ENCODE data around the gene CABLES1.

Gene CABLES1

DNA sequence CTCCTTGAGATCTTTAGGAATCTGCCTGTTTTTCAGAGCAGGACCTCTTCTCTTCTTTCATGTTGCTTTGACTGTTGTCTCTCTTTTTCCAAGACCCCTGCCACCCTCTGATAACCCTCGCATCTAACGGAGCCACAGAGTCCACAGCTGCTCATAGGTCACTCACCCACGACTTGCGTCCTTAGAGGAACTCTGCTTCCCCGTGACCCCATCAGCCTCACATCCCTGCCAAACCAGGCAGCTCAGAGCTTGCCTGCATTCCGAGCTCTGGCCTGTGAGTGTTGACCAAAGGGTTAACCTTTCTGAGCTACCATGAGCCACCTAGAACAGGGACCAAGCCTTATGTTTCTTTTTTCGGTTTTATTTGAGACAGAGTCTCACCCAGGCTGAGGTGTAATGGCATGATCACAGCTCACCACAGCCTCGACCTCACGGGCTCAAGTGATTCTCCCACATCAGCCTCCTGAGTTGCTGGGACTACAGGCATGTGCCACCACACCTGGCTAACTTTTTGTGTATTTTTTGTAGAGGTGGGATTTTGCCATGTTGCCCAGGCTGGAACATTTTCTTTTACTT is 36.4 kb downstream of the CABLES1 start:
- TF ChIP-seq, protein P1, sequence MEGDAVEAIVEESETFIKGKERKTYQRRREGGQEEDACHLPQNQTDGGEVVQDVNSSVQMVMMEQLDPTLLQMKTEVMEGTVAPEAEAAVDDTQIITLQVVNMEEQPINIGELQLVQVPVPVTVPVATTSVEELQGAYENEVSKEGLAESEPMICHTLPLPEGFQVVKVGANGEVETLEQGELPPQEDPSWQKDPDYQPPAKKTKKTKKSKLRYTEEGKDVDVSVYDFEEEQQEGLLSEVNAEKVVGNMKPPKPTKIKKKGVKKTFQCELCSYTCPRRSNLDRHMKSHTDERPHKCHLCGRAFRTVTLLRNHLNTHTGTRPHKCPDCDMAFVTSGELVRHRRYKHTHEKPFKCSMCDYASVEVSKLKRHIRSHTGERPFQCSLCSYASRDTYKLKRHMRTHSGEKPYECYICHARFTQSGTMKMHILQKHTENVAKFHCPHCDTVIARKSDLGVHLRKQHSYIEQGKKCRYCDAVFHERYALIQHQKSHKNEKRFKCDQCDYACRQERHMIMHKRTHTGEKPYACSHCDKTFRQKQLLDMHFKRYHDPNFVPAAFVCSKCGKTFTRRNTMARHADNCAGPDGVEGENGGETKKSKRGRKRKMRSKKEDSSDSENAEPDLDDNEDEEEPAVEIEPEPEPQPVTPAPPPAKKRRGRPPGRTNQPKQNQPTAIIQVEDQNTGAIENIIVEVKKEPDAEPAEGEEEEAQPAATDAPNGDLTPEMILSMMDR (IDR thresholded peaks at IDR 0.05; ENCODE audit: low read depth, low read length, missing control alignments): no peak

GRCh38 chr18:23172591-23173380 is 37.5 kb downstream of the CABLES1 start:
- H3K4me3 ChIP-seq (ENCODE audit: low read depth, low read length): no peak overlapping the region
- TF ChIP-seq, protein P1 (IDR thresholded peaks at IDR 0.05; ENCODE audit: low read depth, low read length, missing control alignments): no peak
- no peak for DNase-seq (ENCODE audit: low read depth)
- in situ Hi-C loops (cut with HindIII; ENCODE audit: low sequenced_read_pairs): loop anchor here (10.0 kb wide), 1 partner anchor 58 kb away; no protein-coding TSS in a partner anchor

More for the DNA sequence above, 36.4 kb downstream of the CABLES1 start:
- in situ Hi-C loops (cut with HindIII; ENCODE audit: low sequenced_read_pairs): loop anchor here (10.0 kb wide), 1 partner anchor 57 kb away; no protein-coding TSS in a partner anchor
- no peak for DNase-seq (ENCODE audit: low read depth)
- H3K4me3 ChIP-seq (ENCODE audit: low read depth, low read length): no peak overlapping the region

- TF ChIP-seq, protein P1 (IDR thresholded peaks at IDR 0.05; ENCODE audit: low read depth, low read length, missing control alignments): no peak
- in situ Hi-C loops (cut with HindIII; ENCODE audit: low sequenced_read_pairs): loop anchor here (10.0 kb wide), 1 partner anchor 59 kb away; no protein-coding TSS in a partner anchor
- H3K4me3 ChIP-seq (ENCODE audit: low read depth, low read length): no peak overlapping the region
- DNase-seq (ENCODE audit: low read depth): no peak
Measured at GRCh38 chr18:23173912-23174311, 38.6 kb downstream of the CABLES1 start.

DNA sequence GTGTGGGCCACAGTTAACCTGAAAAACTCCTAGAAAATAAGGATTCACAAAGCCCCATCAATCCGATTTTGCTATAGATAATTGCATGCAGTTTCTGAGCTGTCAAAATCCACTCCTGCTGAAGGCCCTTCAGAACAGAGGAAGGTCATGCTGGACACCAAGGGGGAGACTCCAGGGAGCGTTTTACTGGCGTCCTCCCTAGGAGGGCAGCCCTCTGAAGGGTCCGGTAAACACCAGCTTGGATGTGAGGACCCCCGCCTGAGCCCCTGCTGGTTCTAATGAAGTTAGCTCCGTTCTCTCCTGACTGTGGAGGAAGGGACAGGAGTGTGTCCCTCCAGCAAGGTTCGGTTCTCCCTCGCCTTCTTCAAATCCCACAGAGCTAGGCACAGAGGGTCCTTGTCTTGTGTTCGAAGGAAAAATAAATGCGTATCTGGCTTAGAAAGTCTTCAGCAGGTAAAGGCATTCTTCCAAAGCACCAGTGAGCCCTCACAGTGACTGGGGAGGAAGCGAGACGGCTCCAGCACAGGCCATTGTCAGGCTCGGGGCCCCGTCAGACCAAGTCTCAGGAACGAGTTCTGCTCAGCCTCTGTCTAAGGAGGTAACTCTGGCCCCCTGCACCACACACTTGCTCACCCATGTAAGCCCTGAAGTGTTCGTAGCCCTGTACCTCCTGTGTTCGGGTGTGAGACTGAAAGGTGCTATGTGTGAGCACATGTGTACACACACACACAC is 41.6 kb downstream of the CABLES1 start:
- TF ChIP-seq, protein P1 (IDR thresholded peaks at IDR 0.05; ENCODE audit: low read depth, low read length, missing control alignments): no peak
- DNase-seq (ENCODE audit: low read depth): no peak
- H3K4me3 ChIP-seq (ENCODE audit: low read depth, low read length): no peak overlapping the region
- in situ Hi-C loops (cut with HindIII; ENCODE audit: low sequenced_read_pairs): loop anchor here (10.0 kb wide), 1 partner anchor 62 kb away; no protein-coding TSS in a partner anchor

DNA sequence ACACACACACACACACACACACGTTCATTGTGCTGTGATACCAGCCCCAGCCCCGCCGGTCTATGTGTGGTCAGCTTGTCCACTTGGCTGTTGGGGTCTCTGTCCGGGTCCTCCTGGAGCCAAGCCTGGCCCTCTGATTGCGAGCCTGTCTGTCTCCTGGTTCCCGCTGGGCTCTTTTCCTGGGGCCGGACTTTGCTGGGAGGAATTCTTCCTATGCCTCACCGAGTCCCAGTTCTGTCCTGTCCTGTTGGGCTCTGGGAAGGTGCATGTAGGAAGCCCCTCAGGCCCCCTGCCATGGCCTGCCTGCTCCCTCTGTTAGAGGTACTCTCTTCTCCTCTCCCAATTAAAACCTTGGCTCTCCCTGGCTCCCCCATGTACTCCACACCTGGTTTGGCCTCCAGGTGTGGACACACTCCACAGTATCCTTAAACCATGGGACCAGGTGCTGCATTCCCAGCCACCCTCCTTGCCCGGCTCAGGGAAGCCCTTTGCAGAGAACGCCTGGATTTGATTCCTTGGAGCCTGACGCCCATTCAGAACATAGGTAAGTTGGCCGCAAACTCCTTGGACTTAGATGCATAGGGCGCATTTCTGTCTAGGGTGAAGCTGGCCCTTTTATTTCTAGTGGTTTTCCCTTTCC is 42.3 kb downstream of the CABLES1 start:
- TF ChIP-seq, protein P1 (IDR thresholded peaks at IDR 0.05; ENCODE audit: low read depth, low read length, missing control alignments): no peak
- H3K4me3 ChIP-seq (ENCODE audit: low read depth, low read length): no peak overlapping the region
- in situ Hi-C loops (cut with HindIII; ENCODE audit: low sequenced_read_pairs): loop anchor here (10.0 kb wide), 1 partner anchor 63 kb away; no protein-coding TSS in a partner anchor
- DNase-seq (ENCODE audit: low read depth): no peak

GRCh38 chr18:23178201-23178600 is 42.9 kb downstream of the CABLES1 start:
- H3K4me3 ChIP-seq (ENCODE audit: low read depth, low read length): no peak overlapping the region
- TF ChIP-seq, protein P1 (IDR thresholded peaks at IDR 0.05; ENCODE audit: low read depth, low read length, missing control alignments): no peak
- DNase-seq (ENCODE audit: low read depth): no peak
- in situ Hi-C loops (cut with HindIII; ENCODE audit: low sequenced_read_pairs): loop anchor here (10.0 kb wide), 1 partner anchor 63 kb away; no protein-coding TSS in a partner anchor

All from astrocyte of the cerebellum (primary cell).